ENCODE results near the gene UBE2R2.

The UBE2R2 gene

DNA sequence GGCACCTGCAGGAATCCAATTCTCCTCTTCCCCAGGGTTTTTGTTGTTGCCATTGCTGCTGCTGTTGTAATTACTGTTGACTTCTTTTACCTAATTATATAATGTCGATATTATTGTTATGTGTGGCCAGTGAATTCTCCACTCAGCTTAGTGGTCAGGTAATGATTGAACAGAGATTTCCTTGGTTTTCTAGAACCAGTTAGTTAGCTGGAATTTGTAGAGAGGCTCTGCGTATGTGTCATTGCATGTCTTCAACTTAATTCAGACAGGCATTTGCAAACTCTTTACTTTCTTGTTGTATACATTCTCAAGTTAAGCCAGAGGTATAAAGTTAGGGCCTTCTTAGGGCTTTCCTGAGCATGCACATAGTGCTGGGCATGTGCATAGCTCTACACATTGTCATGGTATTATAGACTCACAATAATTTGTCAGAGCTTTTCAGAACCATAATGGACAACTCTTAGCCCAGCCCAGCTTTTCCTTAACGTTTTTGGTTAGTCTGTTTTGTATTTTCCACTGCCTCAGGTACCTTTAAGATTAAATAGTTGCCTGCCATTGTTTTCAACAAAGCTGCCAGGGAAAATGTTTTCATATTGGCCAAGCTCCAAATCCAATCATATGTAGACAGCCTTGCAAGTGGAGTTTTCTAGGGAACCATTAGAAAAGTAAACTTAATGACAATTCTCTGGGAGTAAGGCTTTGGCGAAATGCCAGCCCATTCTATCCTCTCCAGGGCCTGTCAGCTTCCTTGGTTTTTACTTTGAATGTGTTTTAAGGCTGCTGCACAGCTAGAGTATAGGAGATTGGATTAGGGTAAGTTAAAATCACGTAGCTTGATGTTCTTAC lies 68.1 kb downstream of the UBE2R2 start:
- DNase-seq (ENCODE audit: low read depth in 3 of 3) = no peak

DNA sequence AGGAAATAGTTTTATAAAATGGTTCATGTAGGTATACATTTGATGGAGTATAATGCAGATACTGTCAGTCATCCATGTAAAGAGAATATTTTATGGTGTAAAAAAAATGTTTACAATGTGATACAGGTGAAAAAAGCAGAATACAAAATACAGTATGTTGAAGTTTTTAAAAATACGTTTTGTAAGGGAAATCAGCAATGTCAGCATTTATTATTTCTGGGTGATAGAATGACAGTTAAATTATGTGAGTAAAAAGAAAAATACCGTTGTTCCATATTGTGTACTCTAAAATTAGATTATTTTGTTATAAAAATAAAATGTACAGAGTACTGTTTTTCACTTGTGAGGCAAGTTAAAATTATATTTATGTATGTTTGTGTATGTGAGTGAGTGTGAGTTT lies 69.0 kb downstream of the UBE2R2 start:
- DNase-seq (ENCODE audit: low read depth in 3 of 3) = no peak

DNA sequence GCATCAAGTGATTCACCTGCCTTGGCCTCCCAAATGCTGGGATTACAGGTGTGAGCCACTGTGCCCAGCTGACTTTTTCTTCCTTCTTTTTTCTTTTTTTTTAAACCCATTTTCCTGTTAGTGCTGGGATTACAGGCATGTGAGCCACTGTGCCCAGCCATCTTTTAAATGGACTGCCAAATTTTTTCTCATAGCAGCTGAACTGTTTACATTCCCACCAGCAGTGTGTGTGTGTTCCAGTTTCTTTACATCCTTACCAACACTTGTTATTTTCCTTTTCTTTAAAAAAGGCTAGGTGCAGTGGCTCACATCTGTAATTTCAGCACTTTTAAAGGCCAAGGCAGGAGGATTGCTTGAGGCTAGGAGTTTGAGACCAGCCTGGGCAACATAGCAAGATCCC lies 76.9 kb downstream of the UBE2R2 start:
- no peak for DNase-seq (ENCODE audit: low read depth in 3 of 3)

DNA sequence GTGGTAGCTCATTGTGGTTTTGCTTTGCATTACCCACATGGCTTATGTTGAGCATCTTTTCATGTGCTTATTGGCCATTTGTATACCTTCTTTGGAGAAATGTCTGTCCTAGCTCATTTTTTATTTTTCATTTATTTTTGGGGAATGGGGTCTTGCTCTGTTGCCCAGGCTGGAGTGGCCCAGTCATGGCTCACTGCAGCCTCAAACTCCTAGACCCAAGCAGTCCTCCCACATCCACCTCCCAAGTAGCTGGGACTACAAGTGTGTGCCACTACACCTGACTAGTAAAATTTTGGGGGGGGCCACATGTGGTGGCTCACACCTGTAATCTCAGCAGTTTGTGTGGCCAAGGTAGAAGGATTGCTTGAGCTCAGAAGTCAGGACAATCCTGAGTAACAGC lies 77.4 kb downstream of the UBE2R2 start:
- DNase-seq (ENCODE audit: low read depth in 3 of 3) = no peak

DNA sequence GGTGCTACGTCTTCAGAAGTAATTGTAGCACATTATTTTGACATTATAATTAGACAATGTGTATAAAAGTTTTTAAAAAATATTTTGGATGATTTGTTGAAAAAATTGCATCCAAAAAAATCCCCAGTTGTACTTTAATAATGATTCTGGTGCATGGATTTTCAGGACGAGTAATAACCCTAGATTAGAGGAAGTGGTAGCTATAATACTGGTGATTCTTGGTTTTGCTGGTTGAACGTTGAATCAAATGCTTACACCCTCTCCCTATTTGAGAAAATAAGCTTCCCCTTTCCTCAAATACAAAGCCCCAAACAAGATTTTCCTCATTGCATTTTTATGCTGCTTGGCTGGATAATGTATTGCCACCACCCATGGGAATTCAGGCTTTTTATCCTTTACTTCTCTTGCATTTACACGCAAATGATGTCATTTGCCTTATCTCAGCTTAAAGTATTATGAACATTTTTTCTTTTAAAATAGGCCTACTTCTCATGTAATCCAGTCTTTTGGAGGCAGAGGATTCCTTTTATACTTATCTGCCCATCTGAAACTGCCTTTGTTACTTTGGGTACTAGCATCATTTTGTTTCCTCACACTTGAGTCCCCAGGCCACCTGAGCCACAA lies 86.3 kb downstream of the UBE2R2 start:
- DNase-seq (ENCODE audit: low read depth in 3 of 3) = no peak

DNA sequence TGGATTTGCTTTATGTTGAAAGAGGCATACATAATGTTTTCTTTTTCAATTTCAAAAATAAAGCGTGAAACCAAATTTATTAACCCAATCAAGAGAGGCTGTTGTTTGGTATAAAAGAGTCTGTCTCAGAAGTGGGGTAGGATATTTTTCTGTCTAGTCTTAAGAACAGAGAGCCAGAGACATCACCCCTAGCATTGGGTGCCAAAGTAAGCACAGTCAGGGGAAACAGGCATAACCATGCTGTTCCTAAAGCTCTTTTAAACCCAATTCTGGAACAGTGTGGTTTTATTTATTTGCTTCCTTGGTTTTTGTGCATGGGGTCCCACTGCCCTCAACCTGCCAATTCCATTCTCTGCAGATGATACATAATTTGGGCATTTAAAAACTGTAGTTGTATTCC lies 88.2 kb downstream of the UBE2R2 start:
- no peak for DNase-seq (ENCODE audit: low read depth in 3 of 3)

DNA sequence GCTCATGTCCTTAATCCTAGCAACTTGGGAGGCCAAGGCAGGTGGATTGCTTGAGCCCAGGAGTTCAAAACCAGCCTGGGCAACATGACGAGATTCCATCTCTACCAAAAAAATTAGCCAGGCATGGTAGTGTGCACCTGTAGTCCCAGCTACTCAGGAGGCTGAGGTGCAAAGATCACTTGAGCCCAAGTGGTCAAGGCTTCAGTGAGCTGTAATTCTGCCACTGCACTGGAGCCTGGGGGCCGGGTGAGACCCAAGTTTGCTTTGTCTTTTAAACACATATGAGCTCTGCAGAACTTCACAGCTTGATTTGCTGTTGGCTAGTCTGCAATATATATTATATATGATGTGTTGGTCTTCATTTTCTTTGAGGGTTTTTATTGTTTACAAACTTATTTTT lies 89.8 kb downstream of the UBE2R2 start:
- DNase-seq (ENCODE audit: low read depth in 3 of 3) = no peak

DNA sequence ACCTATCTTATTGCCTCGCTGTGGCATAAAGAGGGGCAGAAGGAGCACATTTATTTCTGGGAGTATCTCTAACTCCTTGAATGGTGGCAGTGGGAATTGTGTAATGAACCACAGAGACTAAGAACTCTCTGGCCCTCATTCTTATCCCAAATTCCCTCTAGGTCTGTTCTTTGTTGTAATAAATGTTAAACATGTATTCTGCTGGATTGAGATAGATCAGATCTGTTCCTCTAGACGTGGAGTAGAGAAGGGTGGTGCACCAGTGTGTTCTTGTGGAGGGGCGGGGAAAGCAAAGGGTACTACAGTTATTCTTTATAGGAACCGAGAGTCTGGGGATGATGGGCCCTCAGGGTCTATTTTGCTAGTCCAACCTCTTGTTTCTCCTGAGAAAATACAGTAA lies 90.4 kb downstream of the UBE2R2 start:
- no peak for DNase-seq (ENCODE audit: low read depth in 3 of 3)

DNA sequence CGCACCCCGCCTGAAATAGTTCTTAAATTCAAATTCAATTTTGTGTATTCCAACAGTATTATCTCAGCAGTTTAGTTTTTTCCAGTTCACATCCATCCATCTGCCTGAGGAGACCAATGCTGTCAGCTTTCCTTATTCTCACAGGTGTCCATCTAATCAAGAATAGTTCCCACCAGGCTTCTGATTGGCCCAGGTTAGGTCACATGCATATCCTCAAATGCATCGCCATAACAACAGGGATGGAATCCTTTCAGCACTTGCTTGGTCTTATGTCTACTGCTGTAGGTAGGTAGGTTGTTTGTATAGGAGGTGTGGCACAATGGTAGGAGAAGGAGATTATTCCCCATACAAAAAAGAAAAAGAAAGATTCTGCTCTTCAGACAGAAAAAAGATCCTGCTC lies 91.2 kb downstream of the UBE2R2 start:
- DNase-seq (ENCODE audit: low read depth in 3 of 3) = no peak

DNA sequence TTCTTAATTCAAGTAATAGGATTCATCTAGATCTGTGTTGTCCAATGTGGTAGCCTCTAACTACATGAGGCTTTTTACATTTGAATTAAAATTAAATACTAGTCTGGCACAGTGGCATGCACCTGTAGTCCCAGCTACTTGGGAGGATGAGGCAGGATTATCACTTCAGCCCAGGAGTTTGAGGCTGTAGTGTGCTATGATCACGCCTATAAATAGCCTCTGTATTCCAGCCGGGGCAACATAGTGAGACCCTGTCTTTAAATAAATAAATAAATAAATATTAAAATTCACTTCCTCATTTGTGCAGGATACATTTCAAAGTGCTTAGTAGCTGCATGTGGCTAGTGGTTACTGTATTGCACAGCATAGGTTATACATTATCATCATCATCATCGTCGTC lies 91.8 kb downstream of the UBE2R2 start:
- no peak for DNase-seq (ENCODE audit: low read depth in 3 of 3)

DNA sequence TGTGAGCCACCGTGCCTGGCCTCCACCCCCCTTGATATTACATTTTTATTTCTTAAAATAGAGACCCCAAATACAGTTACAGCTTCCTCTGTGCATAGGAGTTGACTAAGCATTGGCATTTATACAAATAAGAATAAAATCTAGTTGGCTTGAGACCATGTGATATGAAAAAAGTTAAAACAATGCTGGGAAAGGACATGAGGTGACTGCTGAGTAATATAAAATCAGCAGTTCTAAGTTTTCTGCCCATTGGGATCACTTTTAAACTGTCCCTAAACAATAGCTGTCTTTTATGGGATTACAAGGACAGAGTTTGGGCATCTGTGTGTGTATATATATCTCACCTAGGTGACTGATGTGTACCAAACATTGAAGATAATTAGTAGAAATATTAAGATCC lies 96.6 kb downstream of the UBE2R2 start:
- DNase-seq (ENCODE audit: low read depth in 3 of 3) = no peak

DNA sequence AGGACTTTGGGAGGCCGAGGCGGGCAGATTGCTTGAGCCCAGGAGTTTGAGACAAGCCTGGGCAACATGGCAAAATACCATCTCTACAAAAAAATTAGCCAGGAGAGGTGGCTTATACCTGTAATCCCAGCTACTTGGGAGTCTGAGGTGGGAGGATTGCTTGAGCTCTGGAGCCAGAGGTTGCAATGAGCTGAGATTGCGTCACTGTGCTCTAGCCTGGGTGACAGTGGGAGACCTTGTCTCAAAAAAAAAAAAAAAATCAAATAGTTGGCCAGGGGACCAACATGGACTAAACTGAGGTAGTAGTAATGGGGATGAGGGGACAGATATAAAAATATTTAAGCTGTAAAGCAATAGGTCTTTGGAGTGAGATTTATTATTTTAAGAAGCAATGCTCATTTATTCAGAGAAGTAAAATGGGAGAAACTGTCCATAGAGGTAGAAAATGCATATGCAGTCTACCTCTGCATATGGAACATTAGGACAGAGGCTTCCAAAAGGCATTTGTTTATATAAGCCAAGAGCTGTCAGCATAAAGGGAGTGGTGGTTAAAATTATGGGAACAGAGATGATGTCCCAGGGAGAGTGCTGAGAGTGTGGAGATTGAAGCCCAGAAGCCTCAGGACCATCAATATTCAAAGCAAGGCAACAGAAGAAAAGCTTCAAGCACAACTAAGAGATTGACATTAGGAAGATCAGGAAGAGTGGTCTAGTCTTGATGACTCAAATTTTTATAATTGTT lies 98.1 kb downstream of the UBE2R2 start:
- DNase-seq (ENCODE audit: low read depth in 3 of 3) = no peak

DNA sequence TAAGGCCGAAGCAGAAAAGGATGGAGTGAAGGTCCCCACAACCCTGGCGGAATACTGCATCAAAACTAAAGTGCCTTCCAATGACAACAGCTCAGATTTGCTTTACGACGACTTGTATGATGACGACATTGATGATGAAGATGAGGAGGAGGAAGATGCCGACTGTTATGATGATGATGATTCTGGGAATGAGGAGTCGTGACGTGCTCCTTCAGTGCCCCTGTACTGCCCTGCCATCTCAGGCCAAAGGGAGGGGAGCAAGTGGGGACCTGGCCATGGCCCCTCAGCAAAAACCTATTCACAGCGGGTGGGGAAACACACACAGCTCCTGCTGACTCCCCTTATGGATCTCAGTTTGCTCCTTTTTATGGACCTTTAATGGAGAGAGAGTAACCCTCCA lies 100.1 kb downstream of the UBE2R2 start:
- DNase-seq (ENCODE audit: low read depth in 3 of 3) = no peak

DNA sequence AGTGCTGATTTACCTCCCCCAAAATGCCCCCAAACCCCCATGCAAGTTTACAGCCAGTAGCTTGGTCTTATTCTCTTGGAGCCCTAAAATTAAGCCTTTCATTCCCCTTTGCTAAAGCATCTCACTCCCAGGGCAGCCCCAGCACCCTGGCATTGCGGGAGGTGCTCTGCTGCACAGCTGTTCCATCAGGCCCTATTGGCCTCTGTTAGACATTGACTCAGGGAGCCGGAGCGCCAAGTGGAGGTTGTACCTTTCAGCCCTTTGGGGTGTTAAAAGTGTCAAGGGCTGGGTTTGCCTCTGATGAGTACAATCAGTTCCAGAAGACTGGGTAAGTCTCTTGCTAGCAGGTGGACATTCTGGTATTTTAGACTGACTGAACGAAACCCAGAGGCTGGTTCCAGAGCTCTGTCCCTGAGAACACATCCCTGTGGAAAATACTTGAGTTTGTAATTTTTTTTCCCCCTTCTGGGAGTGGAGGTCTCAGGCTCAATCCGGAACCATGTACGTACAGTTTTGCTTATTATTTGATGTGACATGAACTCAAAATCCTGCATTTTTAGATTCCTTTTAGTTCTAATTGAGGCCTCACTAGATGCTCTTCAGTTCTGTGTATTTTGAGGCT lies 102.4 kb downstream of the UBE2R2 start:
- no peak for DNase-seq (ENCODE audit: low read depth in 3 of 3)

DNA sequence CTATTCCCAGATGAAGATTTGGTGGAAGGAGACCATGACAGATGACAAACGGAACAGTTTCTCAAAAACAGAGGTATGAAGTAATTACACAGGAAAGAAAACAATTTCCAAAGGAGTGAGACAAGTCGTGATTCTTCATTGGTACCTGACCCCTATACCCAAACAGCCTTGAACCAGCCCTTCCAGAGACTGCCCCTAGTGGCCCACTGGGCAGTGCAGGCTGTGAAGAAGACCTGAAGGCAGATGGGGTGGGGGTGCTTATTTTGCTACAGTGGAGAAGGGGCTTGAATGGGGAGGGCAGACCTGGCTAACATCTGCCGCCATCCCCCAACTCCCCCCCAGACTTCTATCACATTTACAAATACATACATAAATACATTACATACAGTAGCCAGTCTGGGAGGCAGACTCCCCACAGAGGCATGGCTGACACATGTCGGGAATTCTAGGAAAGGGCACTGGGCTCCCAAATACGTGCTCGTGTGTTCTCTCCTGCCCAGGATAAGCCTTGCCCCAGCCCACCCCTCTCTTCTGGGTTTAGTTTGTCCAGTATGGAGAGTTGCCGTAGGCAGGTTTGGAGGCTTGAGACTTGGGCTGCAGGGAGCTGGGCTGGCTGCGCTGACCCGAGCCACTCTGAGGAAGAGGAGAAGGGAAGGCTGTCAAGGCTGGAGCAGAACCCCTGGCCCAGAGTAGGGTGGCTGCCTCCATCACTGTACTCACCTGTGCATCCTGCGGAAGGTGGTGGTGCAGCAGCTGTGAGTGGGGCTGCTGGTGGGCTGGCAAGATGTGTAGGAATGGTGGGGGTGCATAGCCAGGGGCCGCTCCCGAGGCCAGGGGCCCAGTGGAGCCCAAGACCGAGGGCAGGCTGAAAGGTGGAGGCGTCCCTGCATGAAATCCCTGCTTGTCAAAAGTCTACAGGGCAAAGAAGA lies 105.3 kb downstream of the UBE2R2 start:
- peak in 2 of 3 donors; percentile 13 to 17 for DNase-seq (ENCODE audit: low read depth in 3 of 3)

DNA sequence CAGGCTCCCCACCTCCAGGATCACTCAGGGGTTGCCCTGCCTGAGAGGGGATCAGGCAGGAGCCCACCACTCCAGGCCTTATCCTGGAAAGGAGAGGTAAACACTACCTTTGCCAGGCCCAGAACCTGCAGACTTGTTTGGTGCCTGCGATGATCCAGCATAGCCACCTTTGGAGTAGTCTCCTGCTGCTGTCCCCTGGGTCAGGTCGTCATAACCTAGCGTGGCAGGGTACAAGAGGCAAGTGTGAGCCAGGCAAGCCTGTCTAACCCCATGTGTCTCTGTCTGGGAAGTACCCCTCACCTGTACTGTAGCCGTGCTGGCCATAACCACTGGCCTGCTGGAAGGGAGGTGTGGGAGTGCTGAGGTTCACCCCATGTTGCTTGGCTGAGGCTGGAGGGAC lies 106.1 kb downstream of the UBE2R2 start:
- DNase-seq (ENCODE audit: low read depth in 3 of 3) = no peak

DNA sequence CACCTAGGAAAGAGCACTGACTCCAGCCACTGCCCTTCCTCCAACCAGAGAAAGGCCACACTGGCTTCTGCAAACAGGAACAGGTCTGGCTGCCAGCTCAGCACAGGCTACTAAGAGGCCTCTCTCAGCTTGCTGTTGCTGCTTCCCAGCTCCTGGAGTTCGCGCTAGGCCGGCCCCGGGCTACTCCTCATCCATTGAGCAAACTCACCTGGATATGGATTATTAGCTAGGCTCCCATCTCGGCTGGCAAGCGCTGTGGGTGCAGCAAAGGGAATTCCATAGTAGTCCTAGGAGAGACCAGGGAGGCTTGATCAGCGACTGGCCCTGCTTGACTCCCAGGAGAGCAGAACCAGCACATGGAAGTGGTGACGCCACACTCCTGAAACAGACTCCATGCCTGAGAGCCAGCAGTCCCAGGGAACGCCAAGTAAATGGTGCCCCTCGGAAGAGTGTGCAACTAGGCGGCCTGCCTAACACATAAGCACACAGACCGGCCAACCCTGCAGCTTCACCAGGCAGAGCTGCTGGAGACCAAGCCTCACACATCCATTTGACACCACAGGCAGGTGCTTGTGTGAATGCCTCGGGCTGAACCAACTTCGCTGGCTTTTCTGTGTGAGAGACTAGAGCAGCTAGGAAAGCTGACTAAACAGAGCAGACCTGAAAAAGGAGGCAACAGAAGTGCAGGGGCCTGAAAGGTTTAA lies 107.2 kb downstream of the UBE2R2 start:
- DNase-seq (ENCODE audit: low read depth in 3 of 3) = no peak

DNA sequence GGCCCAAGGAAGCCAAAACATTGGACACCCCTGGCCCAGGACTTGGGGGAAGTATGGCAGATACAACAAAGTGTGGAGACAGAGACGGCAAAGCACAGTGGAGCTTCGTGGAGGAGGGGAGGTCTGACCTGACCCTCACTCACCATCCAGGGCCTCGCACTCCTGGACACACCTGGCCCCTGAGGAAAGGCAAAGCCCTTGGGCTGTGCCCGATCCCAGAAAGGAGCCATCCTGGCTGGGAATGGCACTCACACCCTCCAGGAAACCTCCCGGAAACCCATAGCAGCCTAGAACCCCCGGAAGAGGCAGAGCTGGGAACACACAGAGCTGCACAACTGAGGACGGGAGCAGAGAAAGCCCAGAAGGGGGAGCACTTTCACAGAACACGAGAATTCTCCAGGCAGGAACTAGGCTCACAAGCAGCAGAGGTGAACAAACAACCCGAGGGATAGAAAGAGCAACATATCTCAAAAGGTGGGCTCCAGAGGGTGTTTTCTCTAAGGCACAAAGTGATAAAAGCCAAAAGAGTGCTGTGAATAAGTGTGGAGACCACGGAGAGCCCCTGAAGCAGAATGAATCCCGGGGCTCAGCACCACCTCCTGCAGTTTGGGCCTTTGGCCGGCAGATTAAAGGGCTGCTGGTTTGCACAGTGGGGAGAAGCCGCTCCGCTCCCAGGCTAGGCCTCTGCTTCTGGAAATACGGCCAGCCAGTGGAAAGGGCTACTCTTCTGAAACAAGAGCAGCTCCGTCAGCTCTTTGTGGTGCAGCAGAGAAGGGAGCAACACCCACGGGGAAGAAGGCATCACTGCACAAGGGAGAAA lies 108.2 kb downstream of the UBE2R2 start:
- DNase-seq (ENCODE audit: low read depth in 3 of 3) = peak in 1 of 3 donors; percentile 9

DNA sequence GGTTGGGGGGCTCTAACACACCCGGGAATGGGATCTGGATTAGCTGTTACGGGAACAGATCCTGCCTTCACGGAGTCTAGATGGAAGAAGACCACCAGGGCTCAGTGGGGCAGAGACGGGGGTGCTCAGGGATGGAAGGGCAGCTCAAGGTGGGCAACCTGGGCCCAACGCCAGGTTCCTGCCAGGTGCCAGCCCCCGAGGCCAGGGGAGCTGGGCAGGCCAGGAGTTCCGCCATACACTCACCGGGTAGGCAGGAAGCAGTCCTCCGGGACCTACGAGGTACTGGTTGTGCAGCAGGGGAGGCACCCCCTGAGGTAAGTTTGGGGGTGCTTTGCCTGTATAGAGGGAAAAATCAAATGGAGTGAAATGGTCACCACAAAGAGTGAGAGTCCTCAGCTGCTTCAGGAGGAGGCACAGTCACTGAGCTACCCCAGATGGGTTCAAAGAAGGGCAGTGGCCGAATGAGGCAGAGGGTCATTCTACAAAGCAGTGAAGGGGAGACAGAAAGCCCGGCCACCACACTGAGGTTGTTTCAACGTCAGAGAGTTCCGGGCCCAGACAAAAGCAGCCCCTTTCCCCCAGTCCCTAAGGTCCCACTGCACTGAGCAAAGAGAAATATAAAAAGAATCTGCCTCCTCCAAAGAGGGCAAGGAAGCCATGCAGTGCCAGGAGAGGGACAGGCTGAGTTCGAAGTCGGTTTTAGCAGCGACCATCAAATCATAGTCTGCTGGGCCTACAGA lies 110.0 kb downstream of the UBE2R2 start:
- no peak for DNase-seq (ENCODE audit: low read depth in 3 of 3)
